Kidney epithelial cell (primary cell): ENCODE results near the gene MRPS12. TPM values are rescaled to one million over a fixed set of nuclear protein-coding genes. Genes with fewer than 3 reads are reported as not detected.

Experiments
- DNase-seq: peaks from one replicate; pipeline ENCODE4 v3.0.0-alpha.2; 2010; ENCODE audit warnings: low read depth
- H3K27me3 ChIP-seq: 2 replicates; pipeline ENCODE4 v1.6.0; 2011; ENCODE audit warnings: low read length; ENCODE audit not compliant: control insufficient read depth, insufficient read depth
- H3K36me3 ChIP-seq: 2 replicates; pipeline ENCODE4 v1.5.1; 2011; ENCODE audit warnings: low read length; ENCODE audit not compliant: control insufficient read depth, insufficient read depth
- H3K4me3 ChIP-seq: 2 replicates; pipeline ENCODE4 v1.5.1; 2011; ENCODE audit warnings: low read depth, mild to moderate bottlenecking, control low read depth, low read length
- CTCF ChIP-seq: IDR thresholded peaks from 2 replicates; pipeline ENCODE4 v1.5.1; 2011; ENCODE audit warnings: mild to moderate bottlenecking, moderate library complexity, low read length, control low read depth, inconsistent platforms; ENCODE audit not compliant: insufficient read depth, poor library complexity, severe bottlenecking
- total RNA-seq: library from RNA; depleted of rRNA; stranded (reverse); fragments of >200 nt; gene quantifications from 2 replicates; pipeline ENCODE4 v1.2.3, GENCODE V29; 2015

Gene MRPS12
- total RNA-seq, 1 donor from 2014 or later: 53.8 TPM

GRCh38 chr19:38924388-38924787, 6.4 kb upstream of the MRPS12 start:
- DNase-seq: no peak
- no peak for TF ChIP-seq CTCF
- Histone ChIP-seq H3K27me3 (no peaks in the 10 kb centered on the region), H3K36me3 (no peaks in the 10 kb centered on the region), H3K4me3 (no peak overlapping the region)

GRCh38 chr19:38928391-38929001, 2.2 kb upstream of the MRPS12 start:
- DNase-seq: no peak
- Histone ChIP-seq H3K36me3 (peaks cover 1% of the 10 kb centered on the region), H3K4me3 (no peak overlapping the region), H3K27me3 (no peaks in the 10 kb centered on the region)
- TF ChIP-seq CTCF: no peak

- TF ChIP-seq CTCF: peak; percentile 99
- DNase-seq: peak; percentile 67
- Histone ChIP-seq H3K4me3 (peak within 1 kb of the TSS; percentile 51), H3K36me3 (peaks cover 1% of the 10 kb centered on the region), H3K27me3 (no peaks in the 10 kb centered on the region)
These were observed 592 bp upstream of the MRPS12 start, which contains the start of gene SARS2 for GRCh38 chr19:38929929-38930775. TSS of gene SARS2 (minus strand) at chr19:38930763. CDS start at chr19:38930736, 27 bp downstream.

GRCh38 chr19:38931521-38931793, 713 bp downstream of the MRPS12 start:
- Histone ChIP-seq H3K36me3 (peaks cover 1% of the 10 kb centered on the region), H3K27me3 (no peaks in the 10 kb centered on the region), H3K4me3 (peak overlapping the region; percentile 51)
- no peak for TF ChIP-seq CTCF
- no peak for DNase-seq

GRCh38 chr19:38932425-38933179, 1.9 kb downstream of the MRPS12 start:
- peak; percentile 7 for DNase-seq
- H3K4me3 ChIP-seq: no peak overlapping the region
- H3K27me3 ChIP-seq: no peaks in the 10 kb centered on the region
- H3K36me3 ChIP-seq: peaks cover 1% of the 10 kb centered on the region
- TF ChIP-seq CTCF: peak; percentile 42
